Activated T-helper 9 cell treated with anti-CD3 and anti-CD28 coated beads, Interleukin-2, amount 50 U/mL, for 16 hours (primary cell): Measurements from ENCODE around the gene HIBADH.

ENCODE experiments used
- DNase-seq: peaks from one replicate; pipeline ENCODE4 v3.0.0-alpha.2; 2020; ENCODE audit warnings: low read depth

Gene HIBADH

GRCh38 chr7:27635728-27636127, 27.0 kb downstream of the HIBADH start:
- no peak for DNase-seq

- DNase-seq, result no peak
These were observed 27.8 kb downstream of the HIBADH start for GRCh38 chr7:27634671-27635493.

- no peak for DNase-seq
These were observed 29.6 kb downstream of the HIBADH start for GRCh38 chr7:27633062-27633461.

- DNase-seq, result no peak
These were observed 31.3 kb downstream of the HIBADH start for GRCh38 chr7:27631391-27631790.

GRCh38 chr7:27627146-27627545, 35.5 kb downstream of the HIBADH start:
- no peak for DNase-seq

- DNase-seq, result no peak
These were observed 43.2 kb downstream of the HIBADH start for GRCh38 chr7:27619492-27619891.

- no peak for DNase-seq
These were observed 44.9 kb downstream of the HIBADH start for GRCh38 chr7:27617651-27618381.

- DNase-seq, result no peak
These were observed 45.7 kb downstream of the HIBADH start for GRCh38 chr7:27616914-27617548.

- no peak for DNase-seq
These were observed 46.5 kb downstream of the HIBADH start for GRCh38 chr7:27616186-27616491.

GRCh38 chr7:27615420-27616185, 47.1 kb downstream of the HIBADH start:
- DNase-seq, result no peak

GRCh38 chr7:27614095-27614494, 48.6 kb downstream of the HIBADH start:
- no peak for DNase-seq

- DNase-seq, result no peak
These were observed 51.6 kb downstream of the HIBADH start for GRCh38 chr7:27611059-27611458.

GRCh38 chr7:27608776-27609495, 53.7 kb downstream of the HIBADH start:
- DNase-seq, result no peak

- no peak for DNase-seq
These were observed 55.5 kb downstream of the HIBADH start for GRCh38 chr7:27607210-27607606.

- DNase-seq, result no peak
These were observed 56.1 kb downstream of the HIBADH start for GRCh38 chr7:27606270-27607209.

GRCh38 chr7:27605689-27606269, 56.9 kb downstream of the HIBADH start:
- no peak for DNase-seq

GRCh38 chr7:27605283-27605682, 57.4 kb downstream of the HIBADH start:
- no peak for DNase-seq

GRCh38 chr7:27603813-27604212, 58.9 kb downstream of the HIBADH start:
- DNase-seq, result no peak

- no peak for DNase-seq
These were observed 59.9 kb downstream of the HIBADH start for GRCh38 chr7:27602766-27603165.

GRCh38 chr7:27601217-27601616, 61.5 kb downstream of the HIBADH start:
- DNase-seq, result no peak
